Measurements from ENCODE around the gene MEOX1.

DNA sequence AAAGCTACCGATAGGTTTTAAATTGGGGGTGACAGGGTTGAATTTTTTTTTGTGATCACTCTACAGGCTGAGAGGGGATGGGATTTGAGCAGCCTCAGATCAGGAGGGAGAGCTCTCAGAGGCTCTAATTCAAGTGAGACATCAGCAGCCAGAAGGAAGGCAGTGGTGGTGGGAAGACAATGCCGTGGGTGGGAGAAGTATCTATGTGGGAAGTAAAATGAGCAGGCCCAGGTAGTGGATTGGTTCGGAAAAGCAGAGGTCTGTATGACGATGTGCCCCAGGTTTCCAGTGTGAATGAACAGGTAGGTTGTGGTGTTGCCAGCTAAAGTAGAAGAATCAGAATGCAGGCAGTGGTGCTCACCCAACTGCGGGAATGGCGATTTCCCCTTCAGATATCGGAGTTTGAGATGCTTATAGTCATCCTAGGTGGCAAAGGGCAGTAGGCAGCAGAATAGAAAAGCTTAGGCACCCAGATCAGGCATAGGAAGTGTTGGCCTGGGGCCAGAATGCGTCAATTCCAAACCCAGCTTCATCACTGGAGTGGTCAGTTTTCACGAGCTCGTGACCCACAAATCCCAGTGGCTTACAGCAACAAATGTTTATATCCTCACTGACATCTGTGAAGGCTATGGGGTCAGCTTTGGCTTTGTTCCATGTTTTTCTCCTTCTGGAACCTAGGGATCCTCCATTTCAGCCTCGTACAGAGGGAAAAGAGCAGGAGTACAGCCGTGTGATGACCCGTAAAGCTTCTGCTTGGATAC, 24.0 kb downstream of the MEOX1 start:
- TF ChIP-seq CTCF (IDR thresholded peaks at IDR 0.05; ENCODE audit: low read length) (no peak), EZH2 (IDR thresholded peaks at IDR 0.05; ENCODE audit: borderline replicate concordance, low read length) (no peak)

Data from OCI-LY1 (cell line).